IMR-90 (cell line): ENCODE measurements around the gene DBNDD1. TPM values are rescaled to one million over a fixed set of nuclear protein-coding genes. Genes with fewer than 3 reads are reported as not detected.

Source experiments
- ATAC-seq: fragments of 200-7000 bp; cut with Tn5 transposase; 2 replicates; pipeline ENCODE4 v1.9.1; 2020; ENCODE audit warnings: low read depth, mild to moderate bottlenecking, moderate library complexity
- BruUV-seq: library from RNA; stranded (reverse); fragments of 400-500 nt; replicated peaks from 2 replicates; lab custom pipeline; 2021; lab: Mats Ljungman, UMichigan
- CTCF ChIA-PET: fragments of 300-600 bp; formaldehyde crosslinking; extraction: SDS; loops from one replicate; lab custom pipeline; 2021; ENCODE audit warnings: antibody characterized with exemption; lab: Yijun Ruan, JAX
- POLR2A ChIA-PET: fragments of 300-600 bp; sonication (Branson Sonifier 250); formaldehyde crosslinking; loops from one replicate; lab custom pipeline; 2022; ENCODE audit warnings: antibody characterized with exemption; ENCODE audit not compliant: unreplicated experiment; lab: Charles Lee
- DNase-seq: peaks from one replicate; pipeline ENCODE4 v3.0.0; 2013
- H2AFZ ChIP-seq: replicated peaks from 2 replicates; pipeline ENCODE3; 2013; ENCODE audit warnings: low read length, mild to moderate bottlenecking; ENCODE audit not compliant: poor library complexity
- H2AK5ac ChIP-seq: 2 replicates; pipeline ENCODE4 v1.6.1; 2013; ENCODE audit warnings: low read depth, low read length, inconsistent platforms
- H2AK9ac ChIP-seq: replicated peaks from 2 replicates; pipeline ENCODE3; 2013; ENCODE audit warnings: mild to moderate bottlenecking, low read depth, low read length, moderate library complexity; ENCODE audit not compliant: poor library complexity
- H2BK120ac ChIP-seq: 2 replicates; pipeline ENCODE4 v1.6.1; 2013; ENCODE audit warnings: low read depth, low read length, inconsistent platforms
- H2BK15ac ChIP-seq: 3 replicates; pipeline ENCODE4 v1.6.1; 2013; ENCODE audit warnings: low read depth, low read length, inconsistent platforms
- H2BK20ac ChIP-seq: 2 replicates; pipeline ENCODE4 v1.6.1; 2013; ENCODE audit warnings: low read depth, mild to moderate bottlenecking, inconsistent platforms, low read length, moderate library complexity
- H2BK5ac ChIP-seq: 2 replicates; pipeline ENCODE4 v1.6.1; 2013; ENCODE audit warnings: mild to moderate bottlenecking, low read depth, low read length, inconsistent platforms; ENCODE audit not compliant: poor library complexity, severe bottlenecking
- H3K14ac ChIP-seq: replicated peaks from 2 replicates; pipeline ENCODE4 v1.6.1; 2013; ENCODE audit warnings: low read depth, low read length, inconsistent platforms
- H3K18ac ChIP-seq: 2 replicates; pipeline ENCODE4 v1.6.1; 2013; ENCODE audit warnings: low read depth, low read length, control low read depth
- H3K23ac ChIP-seq: 2 replicates; pipeline ENCODE4 v1.6.1; 2013; ENCODE audit warnings: low read depth, low read length, inconsistent platforms
- H3K27ac ChIP-seq: 2 replicates; pipeline ENCODE4 v1.5.1; 2013; ENCODE audit warnings: mild to moderate bottlenecking, control low read depth, low read length; ENCODE audit not compliant: insufficient read depth
- H3K27me3 ChIP-seq: 2 replicates; pipeline ENCODE4 v1.6.1; 2013; ENCODE audit warnings: low read length; ENCODE audit not compliant: control insufficient read depth, insufficient read depth
- H3K36me3 ChIP-seq: 2 replicates; pipeline ENCODE4 v1.6.1; 2013; ENCODE audit warnings: low read length, mixed read lengths; ENCODE audit not compliant: control insufficient read depth, insufficient read depth
- H3K4ac ChIP-seq: 2 replicates; pipeline ENCODE4 v1.6.1; 2013; ENCODE audit warnings: low read depth, low read length, inconsistent platforms
- H3K4me1 ChIP-seq: 2 replicates; pipeline ENCODE4 v1.6.1; 2013; ENCODE audit warnings: low read length, mixed read lengths; ENCODE audit not compliant: control insufficient read depth, insufficient read depth
- H3K4me2 ChIP-seq: 2 replicates; pipeline ENCODE4 v1.6.1; 2013; ENCODE audit warnings: low read depth, mild to moderate bottlenecking, control low read depth, low read length, moderate library complexity
- H3K4me3 ChIP-seq: 2 replicates; pipeline ENCODE4 v1.5.1; 2013; ENCODE audit warnings: low read depth, mild to moderate bottlenecking, control low read depth, low read length, moderate library complexity; ENCODE audit not compliant: insufficient read depth
- H3K56ac ChIP-seq: 2 replicates; pipeline ENCODE4 v1.6.1; 2013; ENCODE audit warnings: low read length, inconsistent platforms; ENCODE audit not compliant: insufficient read depth; ENCODE audit errors: extremely low read depth
- H3K79me1 ChIP-seq, 2 experiments: 2 replicates each; pipeline ENCODE4 v1.6.1; 2013; ENCODE audit warnings: low read length in 2 of 2, inconsistent platforms in 1 of 2, low read depth in 1 of 2
- H3K9ac ChIP-seq: 2 replicates; pipeline ENCODE4 v1.6.1; 2013; ENCODE audit warnings: low read depth, low read length, control low read depth
- H3K9me1 ChIP-seq: 2 replicates; pipeline ENCODE4 v1.6.1; 2013; ENCODE audit warnings: low read length, inconsistent platforms; ENCODE audit not compliant: insufficient read depth
- H3K9me3 ChIP-seq: 2 replicates; pipeline ENCODE4 v1.6.1; 2013; ENCODE audit warnings: low read length; ENCODE audit not compliant: control insufficient read depth, insufficient read depth
- H4K20me1 ChIP-seq: 2 replicates; pipeline ENCODE4 v1.6.1; 2013; ENCODE audit warnings: low read length, inconsistent platforms; ENCODE audit not compliant: insufficient read depth
- H4K5ac ChIP-seq: 2 replicates; pipeline ENCODE4 v1.6.1; 2013; ENCODE audit warnings: mild to moderate bottlenecking, low read depth, low read length, control low read depth
- H4K8ac ChIP-seq, 2 experiments: 2 replicates each; pipeline ENCODE4 v1.6.1; 2013; ENCODE audit warnings: low read depth in 2 of 2, low read length in 2 of 2, control low read depth in 1 of 2, inconsistent platforms in 1 of 2
- H4K91ac ChIP-seq: 2 replicates; pipeline ENCODE4 v1.6.1; 2013; ENCODE audit warnings: low read depth, low read length, inconsistent platforms; ENCODE audit not compliant: insufficient read depth
- BHLHE40 ChIP-seq: fragments of 150-350 bp; IDR thresholded peaks from 2 replicates; pipeline ENCODE4 v1.6.1; 2016; ENCODE audit warnings: mild to moderate bottlenecking, low read depth, low read length
- CHD1 ChIP-seq: IDR thresholded peaks from 2 replicates; pipeline ENCODE4 v1.6.1; 2012; ENCODE audit warnings: low read depth, low read length, improper control_type of control experiment
- MAFK ChIP-seq: IDR thresholded peaks from 2 replicates; pipeline ENCODE4 v1.6.1; 2012; ENCODE audit warnings: low read depth, low read length, improper control_type of control experiment
- MAZ ChIP-seq: IDR thresholded peaks from 2 replicates; pipeline ENCODE4 v1.6.1; 2012; ENCODE audit warnings: low read depth, mild to moderate bottlenecking, low read length, improper control_type of control experiment, moderate library complexity, borderline replicate concordance
- RAD21 ChIP-seq: IDR thresholded peaks from 2 replicates; pipeline ENCODE4 v1.6.1; 2012; ENCODE audit warnings: low read length, improper control_type of control experiment
- RCOR1 ChIP-seq: IDR thresholded peaks from 2 replicates; pipeline ENCODE4 v1.6.1; 2012; ENCODE audit warnings: mild to moderate bottlenecking, low read length, improper control_type of control experiment; ENCODE audit not compliant: insufficient replicate concordance
- RFX5 ChIP-seq: IDR thresholded peaks from 2 replicates; pipeline ENCODE4 v1.8.0; 2012; ENCODE audit warnings: low read depth, mild to moderate bottlenecking, low read length, moderate library complexity
- SMC3 ChIP-seq: fragments of 150-350 bp; IDR thresholded peaks from 2 replicates; pipeline ENCODE4 v1.6.1; 2016; ENCODE audit warnings: low read depth, mild to moderate bottlenecking, antibody characterized with exemption, low read length, moderate library complexity
- WGBS, 2 experiments: methylation state at CpG; one replicate each; pipeline versions ENCODE4 v1.1.5 to v1.1.7; 2013; ENCODE audit warnings: missing lambda C conversion rate in 2 of 2; ENCODE audit not compliant: insufficient read length in 1 of 2; ENCODE audit errors: extremely low coverage in 2 of 2; 5-methylcytosine and 5-hydroxymethylcytosine counted together
- dilution Hi-C: fragments of 300-500 bp; cut with HindIII; formaldehyde crosslinking; loops from one replicate; pipeline ENCODE4 v1.14.3; 2018; ENCODE audit warnings: low sequenced_read_pairs; ENCODE audit not compliant: unreplicated experiment
- in situ Hi-C: fragments of 300-500 bp; cut with MboI; formaldehyde crosslinking; loops from 3 replicates; pipeline ENCODE4 v1.14.3; 2019; ENCODE audit warnings: low sequenced_read_pairs, inconsistent platforms, mixed read lengths
- intact Hi-C: fragments of 100-400 bp; cut with micrococcal nuclease; formaldehyde crosslinking; loops from 2 replicates; pipeline ENCODE4 v1.10.0; 2022
- polyA plus RNA-seq, 3 experiments: library from polyadenylated mRNA; depleted of rRNA; stranded (reverse); fragments of >200 nt; gene quantifications; 2 replicates each; pipeline ENCODE4 v1.2.3, GENCODE V29; 2012; ENCODE audit warnings: low replicate concordance in 1 of 3
- total RNA-seq: library from RNA; depleted of rRNA; stranded (reverse); fragments of >200 nt; gene quantifications from 2 replicates; pipeline ENCODE4 v1.2.3, GENCODE V29; 2012
- TF ChIP-seq, protein P1 (sequence below): fragments of 150-350 bp; IDR thresholded peaks from 2 replicates; pipeline ENCODE4 v1.6.1; 2016; ENCODE audit warnings: low read depth, mild to moderate bottlenecking, low read length, moderate library complexity, borderline replicate concordance
- TF ChIP-seq, protein P2 (sequence below): fragments of 150-350 bp; IDR thresholded peaks from 2 replicates; pipeline ENCODE4 v1.6.1; 2017; ENCODE audit warnings: mild to moderate bottlenecking, antibody characterized with exemption, low read length, low read depth

Gene DBNDD1
- total and polyA plus RNA-seq, 2 of the 4 experiments (the other 2 are of a cell fraction), result 3.4 to 23.0 TPM

DNA sequence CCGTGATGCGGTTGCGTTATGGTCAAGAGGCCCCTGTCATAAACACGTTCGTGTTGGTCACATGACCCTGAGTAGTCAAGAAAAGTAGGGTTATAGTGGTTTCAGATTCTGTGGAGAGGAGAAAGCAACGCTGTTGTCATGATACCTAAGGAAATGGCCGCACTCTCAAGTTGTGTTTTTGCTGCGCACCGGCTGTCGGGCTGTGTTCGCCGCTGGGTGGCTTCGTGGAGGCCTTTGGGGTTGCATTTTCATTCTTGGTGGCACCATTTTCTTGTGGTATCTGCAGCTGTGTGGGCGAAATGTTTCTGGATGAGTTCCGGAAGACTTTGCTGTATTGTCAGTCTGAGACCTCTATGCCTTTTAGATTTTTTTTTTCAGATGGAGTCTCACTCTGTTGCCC, 35.7 kb downstream of the DBNDD1 start:
- H4K91ac ChIP-seq, result no peak overlapping the region

More for the DNA sequence above, 35.7 kb downstream of the DBNDD1 start:
- Histone ChIP-seq H3K9me3 (no peaks in the 10 kb centered on the region), H2AK9ac (no peak overlapping the region), H3K79me1 (peaks cover 7 to 22% of the 10 kb centered on the region in 2 experiments; a peak in 3 of 4 replicates), H3K36me3 (peaks cover 63% of the 10 kb centered on the region), H4K5ac (no peak overlapping the region), H2BK5ac (no peak overlapping the region), H2AFZ (peak overlapping the region; percentile 43), H4K8ac (no peak overlapping the region), H3K4ac (no peak overlapping the region), H3K23ac (no peak overlapping the region), H2BK20ac (no peak overlapping the region), H3K9me1 (no peaks in the 10 kb centered on the region), H2BK15ac (no peak overlapping the region), H2BK120ac (no peak overlapping the region), H3K4me2 (no peak overlapping the region), H3K27ac (no peak overlapping the region), H3K4me1 (no peaks in the 10 kb centered on the region), H3K56ac (no peak overlapping the region), H4K20me1 (no peaks in the 10 kb centered on the region), H2AK5ac (no peak overlapping the region), H3K27me3 (no peaks in the 10 kb centered on the region), H3K4me3 (no peak overlapping the region), H3K18ac (no peak overlapping the region), H3K14ac (no peak overlapping the region), H3K9ac (no peak overlapping the region)
- no TSS peak for BruUV-seq
- dilution Hi-C loops, result no loop called here
- DNase-seq (no peak), ATAC-seq (no peak)
- in situ Hi-C loops, result no loop called here
- 97% methylated on average over 10 of the region's 15 CpGs; no CpG with 5 or more reads in 1 of the 2 experiments for WGBS, 2 experiments
- no peak for TF ChIP-seq SMC3
- no peak for TF ChIP-seq RFX5
- TF ChIP-seq CHD1, result no peak
- no peak for TF ChIP-seq BHLHE40
- no peak for TF ChIP-seq RCOR1
- TF ChIP-seq, protein P1, sequence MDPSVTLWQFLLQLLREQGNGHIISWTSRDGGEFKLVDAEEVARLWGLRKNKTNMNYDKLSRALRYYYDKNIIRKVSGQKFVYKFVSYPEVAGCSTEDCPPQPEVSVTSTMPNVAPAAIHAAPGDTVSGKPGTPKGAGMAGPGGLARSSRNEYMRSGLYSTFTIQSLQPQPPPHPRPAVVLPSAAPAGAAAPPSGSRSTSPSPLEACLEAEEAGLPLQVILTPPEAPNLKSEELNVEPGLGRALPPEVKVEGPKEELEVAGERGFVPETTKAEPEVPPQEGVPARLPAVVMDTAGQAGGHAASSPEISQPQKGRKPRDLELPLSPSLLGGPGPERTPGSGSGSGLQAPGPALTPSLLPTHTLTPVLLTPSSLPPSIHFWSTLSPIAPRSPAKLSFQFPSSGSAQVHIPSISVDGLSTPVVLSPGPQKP, result no peak
- TF ChIP-seq RAD21, result no peak
- TF ChIP-seq, protein P2, sequence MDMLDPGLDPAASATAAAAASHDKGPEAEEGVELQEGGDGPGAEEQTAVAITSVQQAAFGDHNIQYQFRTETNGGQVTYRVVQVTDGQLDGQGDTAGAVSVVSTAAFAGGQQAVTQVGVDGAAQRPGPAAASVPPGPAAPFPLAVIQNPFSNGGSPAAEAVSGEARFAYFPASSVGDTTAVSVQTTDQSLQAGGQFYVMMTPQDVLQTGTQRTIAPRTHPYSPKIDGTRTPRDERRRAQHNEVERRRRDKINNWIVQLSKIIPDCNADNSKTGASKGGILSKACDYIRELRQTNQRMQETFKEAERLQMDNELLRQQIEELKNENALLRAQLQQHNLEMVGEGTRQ, result no peak
- TF ChIP-seq MAFK, result no peak
- no peak for TF ChIP-seq MAZ
- POLR2A ChIA-PET, result no interaction called here
- intact Hi-C loops, result no loop called here
- CTCF ChIA-PET, result no interaction called here
